Thyroid gland (tissue), 4 donors: ENCODE data around the gene MINAR1. TPM values are rescaled to one million over a fixed set of nuclear protein-coding genes. Genes with fewer than 3 reads are reported as not detected.
"Not testable (repeated sequence)": the region's sequence is repeated elsewhere in the genome, so short reads cannot be mapped to it uniquely, and the experiment has no call there.

Experiments
- DNase-seq, 2 donors: peaks; one replicate each; pipeline ENCODE4 v3.0.0-alpha.2; 2019
- H3K27ac ChIP-seq, 3 donors: fragments of 200-600 bp; sonication (generic); 1 replicate in 2 of 3; 2 replicates in 1 of 3; pipeline ENCODE4 v1.5.1; 2016 to 2019; ENCODE audit warnings: mild to moderate bottlenecking in 1 of 3, moderate library complexity in 1 of 3
- H3K27me3 ChIP-seq: fragments of 200-600 bp; sonication (generic); one replicate; pipeline ENCODE4 v1.5.1; 2019
- H3K36me3 ChIP-seq, 2 donors: fragments of 200-600 bp; sonication (generic); one replicate each; pipeline ENCODE4 v1.5.1; 2016 to 2019
- H3K4me1 ChIP-seq, 2 donors: fragments of 200-600 bp; sonication (generic); one replicate each; pipeline ENCODE4 v1.5.1; 2017 to 2019
- H3K4me3 ChIP-seq, 3 donors: fragments of 200-600 bp; sonication (generic); replicated peaks in 1 of 3; 1 replicate in 2 of 3; 2 replicates in 1 of 3; pipeline ENCODE4 v1.5.1; 2016; ENCODE audit warnings: mild to moderate bottlenecking in 1 of 3
- H3K9me3 ChIP-seq: fragments of 200-600 bp; sonication (generic); one replicate; pipeline ENCODE4 v1.5.1; 2017
- CTCF ChIP-seq, 6 experiments: fragments of 200-600 bp in 3 of 6; fragments of 450-650 bp in 3 of 6; sonication (generic) in 3 of 6; IDR thresholded peaks; one replicate each; pipeline ENCODE4 v1.5.1; 2016 to 2019; ENCODE audit warnings: antibody characterized with exemption in 6 of 6, mild to moderate bottlenecking in 2 of 6, inconsistent platforms in 1 of 6, moderate library complexity in 1 of 6
- POLR2A ChIP-seq, 2 donors: fragments of 450-650 bp; IDR thresholded peaks; one replicate each; pipeline ENCODE4 v1.6.1; 2017; ENCODE audit warnings: antibody characterized with exemption in 2 of 2, mild to moderate bottlenecking in 2 of 2, moderate library complexity in 1 of 2
- WGBS, 2 donors: methylation state at CpG; one replicate each; pipeline ENCODE4 v1.1.5; 2017; 5-methylcytosine and 5-hydroxymethylcytosine counted together
- intact Hi-C: fragments of 100-400 bp; cut with DNase I; formaldehyde crosslinking; loops from one replicate; pipeline ENCODE4 v1.15.1; 2023
- total RNA-seq, 4 donors: library from RNA; depleted of rRNA; stranded (reverse); fragments of >200 nt; gene quantifications; one replicate each; pipeline ENCODE4 v1.2.3, GENCODE V29; 2016

MINAR1 gene
- total RNA-seq, 4 donors from 2014 or later, result 0.67 to 1.3 (median 1.1) TPM

GRCh38 chr15:79416876-79417275 lies 15.3 kb upstream of the MINAR1 start:
- WGBS, 2 donors, result 28 to 36% methylated on average over 2 of the region's 2 CpGs

GRCh38 chr15:79418693-79419279 lies 13.3 kb upstream of the MINAR1 start:
- H3K27me3 ChIP-seq, result no peaks in the 10 kb centered on the region
- DNase-seq, result peak; percentile 24 to 37
- H3K4me1 ChIP-seq, result peaks cover 5 to 15% of the 10 kb centered on the region in 2 donors
- H3K9me3 ChIP-seq, result no peaks in the 10 kb centered on the region
- intact Hi-C loops, result no loop called here
- TF ChIP-seq POLR2A (IDR thresholded peaks at IDR 0.05) (no peak), CTCF (IDR thresholded peaks at IDR 0.05) (no peak)
- H3K36me3 ChIP-seq, result no peaks in the 10 kb centered on the region
- no peak overlapping the region for H3K4me3 ChIP-seq
- H3K27ac ChIP-seq, result no peak overlapping the region
- WGBS, 2 donors, result 59 to 63% methylated on average over 9 of the region's 9 CpGs

More at GRCh38 chr15:79416876-79417275, 15.3 kb upstream of the MINAR1 start:
- intact Hi-C loops, result no loop called here
- no peak overlapping the region for H3K27ac ChIP-seq
- peaks cover 8 to 16% of the 10 kb centered on the region in 2 donors for H3K4me1 ChIP-seq
- H3K9me3 ChIP-seq, result no peaks in the 10 kb centered on the region
- DNase-seq, result peak; percentile 87 to 88
- H3K27me3 ChIP-seq, result no peaks in the 10 kb centered on the region
- no peak for TF ChIP-seq CTCF (IDR thresholded peaks at IDR 0.05)
- no peak for TF ChIP-seq POLR2A (IDR thresholded peaks at IDR 0.05)
- H3K36me3 ChIP-seq, result no peaks in the 10 kb centered on the region
- H3K4me3 ChIP-seq, result no peak overlapping the region

- Histone ChIP-seq H3K4me3 (no peak overlapping the region), H3K36me3 (no peaks in the 10 kb centered on the region), H3K4me1 (no peaks in the 10 kb centered on the region), H3K27me3 (no peaks in the 10 kb centered on the region), H3K27ac (no peak overlapping the region), H3K9me3 (no peaks in the 10 kb centered on the region)
- WGBS, 2 donors, result 81 to 85% methylated on average over 10 of the region's 10 CpGs
- DNase-seq, result no peak
- TF ChIP-seq CTCF (IDR thresholded peaks at IDR 0.05) (no peak), POLR2A (IDR thresholded peaks at IDR 0.05) (no peak)
- intact Hi-C loops, result no loop called here
These were observed 6.4 kb upstream of the MINAR1 start for GRCh38 chr15:79425591-79426295.

- H3K36me3 ChIP-seq, H3K4me3 ChIP-seq, intact Hi-C loops, H3K9me3 ChIP-seq, H3K27ac ChIP-seq, H3K27me3 ChIP-seq, DNase-seq: not testable (repeated sequence)
- 95 to 96% methylated on average over 2 of the region's 2 CpGs for WGBS, 2 donors
- H3K4me1 ChIP-seq, result peaks cover 7 to 10% of the 10 kb centered on the region in 2 donors
These were observed 5.2 kb upstream of the MINAR1 start for GRCh38 chr15:79426899-79427298.

- Histone ChIP-seq H3K4me3 (no peak overlapping the region), H3K27ac (no peak overlapping the region), H3K36me3 (no peaks in the 10 kb centered on the region), H3K27me3 (peaks cover 13% of the 10 kb centered on the region), H3K9me3 (no peaks in the 10 kb centered on the region), H3K4me1 (peaks cover 13 to 21% of the 10 kb centered on the region in 2 donors)
- intact Hi-C loops, result no loop called here
- TF ChIP-seq POLR2A (IDR thresholded peaks at IDR 0.05), result no peak
- TF ChIP-seq CTCF (IDR thresholded peaks at IDR 0.05), result no peak
- WGBS, 2 donors, result 65 to 77% methylated on average over 5 of the region's 5 CpGs
- DNase-seq, result no peak
These were observed 4.1 kb upstream of the MINAR1 start for GRCh38 chr15:79427781-79428598.
